Aorta (tissue), 5 donors: ENCODE results near the gene SMIM22. TPM values are rescaled to one million over a fixed set of nuclear protein-coding genes. Genes with fewer than 3 reads are reported as not detected.

Experiments
- ATAC-seq: fragments of 200-7000 bp; cut with Tn5 transposase; one replicate; pipeline ENCODE4 v1.9.1; 2022; ENCODE audit warnings: moderate library complexity; ENCODE audit not compliant: low FRiP score
- DNase-seq, 2 donors: peaks; one replicate each; pipeline ENCODE4 v3.0.0-alpha.2; 2020
- H3K27ac ChIP-seq, 2 donors: one replicate each; pipeline ENCODE4 v1.5.1; 2013; ENCODE audit warnings: low read length in 2 of 2, mild to moderate bottlenecking in 2 of 2, moderate library complexity in 2 of 2, control low read depth in 1 of 2, inconsistent platforms in 1 of 2, low read depth in 1 of 2
- H3K27me3 ChIP-seq, 2 donors: one replicate each; pipeline ENCODE4 v1.6.1; 2013; ENCODE audit warnings: control low read depth in 1 of 2, low read length in 1 of 2, mild to moderate bottlenecking in 1 of 2, moderate library complexity in 1 of 2; ENCODE audit not compliant: insufficient read depth in 2 of 2, control insufficient read depth in 1 of 2
- H3K36me3 ChIP-seq, 2 donors: one replicate each; pipeline ENCODE4 v1.6.1; 2013; ENCODE audit warnings: control low read depth in 1 of 2, low read length in 1 of 2, mild to moderate bottlenecking in 1 of 2; ENCODE audit not compliant: insufficient read depth in 2 of 2, control insufficient read depth in 1 of 2
- H3K4me1 ChIP-seq, 2 donors: one replicate each; pipeline ENCODE4 v1.6.1; 2013; ENCODE audit warnings: low read length in 2 of 2, control low read depth in 1 of 2, mild to moderate bottlenecking in 1 of 2, moderate library complexity in 1 of 2; ENCODE audit not compliant: insufficient read depth in 2 of 2, control insufficient read depth in 1 of 2
- H3K4me3 ChIP-seq, 2 donors: one replicate each; pipeline ENCODE4 v1.5.1; 2013; ENCODE audit warnings: low read length in 2 of 2, control low read depth in 1 of 2, mild to moderate bottlenecking in 1 of 2
- H3K9me3 ChIP-seq: one replicate; pipeline ENCODE4 v1.6.1; 2013; ENCODE audit warnings: mild to moderate bottlenecking, low read length; ENCODE audit not compliant: control insufficient read depth
- WGBS, 2 donors: extraction: QIAGEN DNeasy Blood & Tissue Kit; methylation state at CpG; one replicate each; pipeline ENCODE4 v1.1.7; 2013; 5-methylcytosine and 5-hydroxymethylcytosine counted together
- intact Hi-C, 2 donors: fragments of 100-400 bp; cut with DNase I; formaldehyde crosslinking; loops; one replicate each; pipeline versions ENCODE4 v1.14.2 to v1.15.0; 2022
- polyA plus RNA-seq, 2 donors: library from polyadenylated mRNA; stranded (reverse); fragments of 200-250 nt; gene quantifications; one replicate each; pipeline ENCODE4 v1.2.3, GENCODE V29; 2013
- total RNA-seq, 2 donors: library from RNA; stranded (reverse); fragmentation: NEBNext Ultra II Directional; extraction: Animal tissue kit (Norgen Biotek cat#: 25700); gene quantifications; one replicate each; pipeline ENCODE4 v1.2.1, GENCODE V29; 2021
- donor health status: healthy with polysubstance abuse.
- donor health status: Bipolar disorder and iron deficiency.
- donor health status: DM: no; HTN: no; CAD: no.
- donor health status: DM: no; HTN: no; CAD: no.
- donor health status: DM: yes; HTN: yes; CAD: no.

The SMIM22 gene
- total and polyA plus RNA-seq, 4 donors, result 0.51 to 97.9 TPM; not detected in 2

- Histone ChIP-seq H3K9me3 (no peaks in the 10 kb centered on the region), H3K27ac (no peak overlapping the region), H3K4me1 (no peaks in the 10 kb centered on the region), H3K36me3 (peaks cover 0 to 4% of the 10 kb centered on the region in 2 donors), H3K27me3 (no peaks in the 10 kb centered on the region), H3K4me3 (no peak overlapping the region)
- ATAC-seq, result no peak
- WGBS, 2 donors, result 80% methylated on average over 16 of the region's 16 CpGs
- intact Hi-C loops, result no loop called here
- DNase-seq, result no peak
These were observed 19.5 kb downstream of the SMIM22 start for GRCh38 chr16:4814542-4815173.

- no peak for DNase-seq
- H3K27me3 ChIP-seq, result no peaks in the 10 kb centered on the region
- H3K4me1 ChIP-seq, result no peaks in the 10 kb centered on the region
- ATAC-seq, result no peak
- H3K27ac ChIP-seq, result no peak overlapping the region
- 70 to 78% methylated on average over 6 of the region's 6 CpGs for WGBS, 2 donors
- intact Hi-C loops, result no loop called here
- H3K4me3 ChIP-seq, result no peak overlapping the region
- H3K36me3 ChIP-seq, result peaks cover 3 to 14% of the 10 kb centered on the region in 2 donors
- no peaks in the 10 kb centered on the region for H3K9me3 ChIP-seq
These were observed 25.5 kb downstream of the SMIM22 start for GRCh38 chr16:4820652-4821051.

GRCh38 chr16:4825196-4825595 is 30.0 kb downstream of the SMIM22 start:
- no peak for DNase-seq
- H3K27me3 ChIP-seq, result no peaks in the 10 kb centered on the region
- ATAC-seq, result no peak
- H3K27ac ChIP-seq, result no peak overlapping the region
- intact Hi-C loops, result no loop called here
- H3K36me3 ChIP-seq, result peaks cover 3 to 15% of the 10 kb centered on the region in 2 donors
- no peaks in the 10 kb centered on the region for H3K4me1 ChIP-seq
- WGBS, 2 donors, result 79 to 82% methylated on average over 8 of the region's 8 CpGs
- no peaks in the 10 kb centered on the region for H3K9me3 ChIP-seq
- no peak overlapping the region for H3K4me3 ChIP-seq

- DNase-seq, result no peak
- no peak overlapping the region for H3K4me3 ChIP-seq
- H3K27ac ChIP-seq, result no peak overlapping the region
- peaks cover 11 to 16% of the 10 kb centered on the region in 2 donors for H3K36me3 ChIP-seq
- H3K4me1 ChIP-seq, result no peaks in the 10 kb centered on the region
- no peaks in the 10 kb centered on the region for H3K9me3 ChIP-seq
- intact Hi-C loops, result no loop called here
- no peak for ATAC-seq
- 90 to 92% methylated on average over 4 of the region's 4 CpGs for WGBS, 2 donors
- H3K27me3 ChIP-seq, result no peaks in the 10 kb centered on the region
These were observed 31.4 kb downstream of the SMIM22 start for GRCh38 chr16:4826526-4826925.

- intact Hi-C loops, result no loop called here
- WGBS, 2 donors, result 48 to 49% methylated on average over 10 of the region's 10 CpGs
- DNase-seq (no peak), ATAC-seq (no peak)
- Histone ChIP-seq H3K27me3 (no peaks in the 10 kb centered on the region), H3K36me3 (peaks cover 11 to 17% of the 10 kb centered on the region in 2 donors), H3K4me3 (no peak overlapping the region), H3K27ac (no peak overlapping the region), H3K9me3 (no peaks in the 10 kb centered on the region), H3K4me1 (no peaks in the 10 kb centered on the region)
These were observed 31.8 kb downstream of the SMIM22 start for GRCh38 chr16:4826980-4827379.

GRCh38 chr16:4828567-4829321 is 33.6 kb downstream of the SMIM22 start:
- intact Hi-C loops, result no loop called here
- H3K27me3 ChIP-seq, result no peaks in the 10 kb centered on the region
- ATAC-seq, result no peak

GRCh38 chr16:4830408-4830807 is 35.2 kb downstream of the SMIM22 start:
- WGBS, 2 donors, result 85 to 86% methylated on average over 7 of the region's 7 CpGs
- H3K4me3 ChIP-seq, result no peak overlapping the region
- intact Hi-C loops, result no loop called here
- no peaks in the 10 kb centered on the region for H3K4me1 ChIP-seq
- H3K36me3 ChIP-seq, result peaks cover 7 to 17% of the 10 kb centered on the region in 2 donors
- H3K27me3 ChIP-seq, result no peaks in the 10 kb centered on the region
- no peak overlapping the region for H3K27ac ChIP-seq
- ATAC-seq, result no peak
- no peak for DNase-seq
- H3K9me3 ChIP-seq, result no peaks in the 10 kb centered on the region

More at GRCh38 chr16:4828567-4829321, 33.6 kb downstream of the SMIM22 start:
- Histone ChIP-seq H3K4me1 (no peaks in the 10 kb centered on the region), H3K27ac (no peak overlapping the region), H3K4me3 (no peak overlapping the region), H3K36me3 (peaks cover 7 to 14% of the 10 kb centered on the region in 2 donors), H3K9me3 (no peaks in the 10 kb centered on the region)
- no peak for DNase-seq
- 91% methylated on average over 11 of the region's 11 CpGs for WGBS, 2 donors

- peaks cover 10 to 17% of the 10 kb centered on the region in 2 donors for H3K36me3 ChIP-seq
- H3K27ac ChIP-seq, result no peak overlapping the region
- no peaks in the 10 kb centered on the region for H3K9me3 ChIP-seq
- no peaks in the 10 kb centered on the region for H3K27me3 ChIP-seq
- 95% methylated on average over 8 of the region's 8 CpGs for WGBS, 2 donors
- H3K4me3 ChIP-seq, result no peak overlapping the region
- DNase-seq, result no peak
- no peak for ATAC-seq
- H3K4me1 ChIP-seq, result no peaks in the 10 kb centered on the region
- intact Hi-C loops, result no loop called here
These were observed 36.4 kb downstream of the SMIM22 start for GRCh38 chr16:4831616-4832015.
